CD4-positive, alpha-beta memory T cell (primary cell): ENCODE measurements around the gene PIWIL1. TPM values are rescaled to one million over a fixed set of nuclear protein-coding genes. Genes with fewer than 3 reads are reported as not detected.

Experiments
- CTCF ChIA-PET: fragments of 350-600 bp; sonication (Branson Sonifier 250); formaldehyde crosslinking; loops from one replicate; lab custom pipeline; 2021; ENCODE audit warnings: inconsistent platforms; ENCODE audit not compliant: partially characterized antibody; lab: Charles Lee
- POLR2A ChIA-PET: fragments of 350-600 bp; sonication (Branson Sonifier 250); formaldehyde crosslinking; loops from one replicate; lab custom pipeline; 2021; ENCODE audit not compliant: partially characterized antibody; lab: Charles Lee
- DNase-seq, 5 donors: peaks; one replicate each; pipeline versions ENCODE4 v3.0.0 to v3.0.0-alpha.2; 2020 to 2022; ENCODE audit warnings: mixed read lengths in 1 of 5
- H3K27ac ChIP-seq: one replicate; pipeline ENCODE4 v1.7.0; 2013; ENCODE audit warnings: low read depth, low read length
- H3K27me3 ChIP-seq: 2 replicates; pipeline ENCODE4 v1.7.0; 2013; ENCODE audit warnings: mild to moderate bottlenecking, low read length, moderate library complexity; ENCODE audit not compliant: insufficient read depth
- H3K36me3 ChIP-seq: 2 replicates; pipeline ENCODE4 v1.7.0; 2013; ENCODE audit warnings: mild to moderate bottlenecking, low read length, moderate library complexity; ENCODE audit not compliant: insufficient read depth
- H3K4me1 ChIP-seq: 2 replicates; pipeline ENCODE4 v1.7.0; 2013; ENCODE audit warnings: mild to moderate bottlenecking, low read length, moderate library complexity; ENCODE audit not compliant: insufficient read depth
- H3K4me3 ChIP-seq, 2 donors: one replicate each; pipeline ENCODE4 v1.7.0; 2013; ENCODE audit warnings: low read length in 2 of 2, mild to moderate bottlenecking in 1 of 2
- H3K9me3 ChIP-seq, 2 donors: one replicate each; pipeline ENCODE4 v1.7.0; 2013; ENCODE audit warnings: low read length in 2 of 2, control low read depth in 1 of 2; ENCODE audit not compliant: control insufficient read depth in 1 of 2
- H3K27ac Mint-ChIP-seq, 7 donors: one replicate each; pipeline ENCODE4 v1.8.0; 2020 to 2021; ENCODE audit warnings: mixed read lengths in 7 of 7, mild to moderate bottlenecking in 6 of 7, inconsistent platforms in 3 of 7, moderate library complexity in 3 of 7
- H3K27me3 Mint-ChIP-seq, 2 donors: one replicate each; pipeline ENCODE4 v1.8.0; 2020 to 2021; ENCODE audit warnings: mixed read lengths in 2 of 2
- H3K36me3 Mint-ChIP-seq, 2 donors: one replicate each; pipeline ENCODE4 v1.8.0; 2020 to 2021; ENCODE audit warnings: mixed read lengths in 2 of 2, inconsistent platforms in 1 of 2, mild to moderate bottlenecking in 1 of 2
- H3K4me1 Mint-ChIP-seq, 4 donors: one replicate each; pipeline ENCODE4 v1.8.0; 2020 to 2021; ENCODE audit warnings: mixed read lengths in 4 of 4, mild to moderate bottlenecking in 1 of 4
- H3K4me3 Mint-ChIP-seq, 8 donors: one replicate each; pipeline ENCODE4 v1.8.0; 2020 to 2021; ENCODE audit warnings: mixed read lengths in 8 of 8, mild to moderate bottlenecking in 7 of 8, moderate library complexity in 6 of 8, inconsistent platforms in 3 of 8
- H3K9me3 Mint-ChIP-seq, 8 donors: one replicate each; pipeline ENCODE4 v1.8.0; 2020 to 2021; ENCODE audit warnings: mixed read lengths in 8 of 8, mild to moderate bottlenecking in 5 of 8, inconsistent platforms in 3 of 8, moderate library complexity in 1 of 8
- intact Hi-C: fragments of 100-400 bp; cut with micrococcal nuclease; formaldehyde crosslinking; loops from one replicate; pipeline ENCODE4 v1.15.1; 2023
- polyA plus RNA-seq, 2 donors: library from polyadenylated mRNA; unstranded; fragments of 300-500 nt; fragmentation: Illumina TruSeq; gene quantifications; one replicate each; pipeline ENCODE4 v1.2.3, GENCODE V29; 2021
- total RNA-seq, 2 experiments: library from RNA; stranded (reverse); gene quantifications; one replicate each; pipeline ENCODE4 v1.2.3, GENCODE V29; 2021

The PIWIL1 gene
- total and polyA plus RNA-seq, 4 experiments from 2014 or later = not detected

DNA sequence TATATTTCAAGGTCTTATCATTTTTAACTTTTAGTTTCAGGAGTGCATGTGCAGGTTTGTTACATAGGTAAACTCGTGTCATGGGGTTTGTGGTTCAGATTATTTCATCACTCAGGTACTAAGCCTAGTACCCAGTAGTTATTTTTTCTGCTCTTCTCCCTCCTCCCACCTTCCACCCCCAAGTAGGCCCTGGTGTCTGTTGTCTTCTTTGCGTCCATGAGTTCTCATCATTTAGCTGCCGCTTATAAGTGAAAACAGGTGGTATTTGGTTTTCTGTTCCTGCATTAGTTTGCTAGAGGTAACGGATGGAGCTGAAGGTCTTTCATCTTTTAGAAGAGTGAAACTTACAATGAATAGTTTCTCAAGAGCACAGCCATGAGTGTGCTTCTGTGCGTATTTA, 24.4 kb downstream of the PIWIL1 start:
- H3K36me3 Mint-ChIP-seq = no peaks in the 10 kb centered on the region
- no peak overlapping the region for H3K27ac Mint-ChIP-seq
- Histone ChIP-seq H3K27ac (no peak overlapping the region), H3K36me3 (no peaks in the 10 kb centered on the region), H3K9me3 (no peaks in the 10 kb centered on the region), H3K4me3 (no peak overlapping the region), H3K4me1 (no peaks in the 10 kb centered on the region), H3K27me3 (no peaks in the 10 kb centered on the region)
- H3K4me1 Mint-ChIP-seq = no peaks in the 10 kb centered on the region
- intact Hi-C loops = no loop called here
- POLR2A ChIA-PET = no interaction called here
- peaks cover 2 to 7% of the 10 kb centered on the region in 2 donors for H3K27me3 Mint-ChIP-seq
- no peak for DNase-seq
- H3K9me3 Mint-ChIP-seq = peaks cover 0 to 4% (median 0%) of the 10 kb centered on the region in 8 donors
- no peak overlapping the region for H3K4me3 Mint-ChIP-seq
- CTCF ChIA-PET = no interaction called here

DNA sequence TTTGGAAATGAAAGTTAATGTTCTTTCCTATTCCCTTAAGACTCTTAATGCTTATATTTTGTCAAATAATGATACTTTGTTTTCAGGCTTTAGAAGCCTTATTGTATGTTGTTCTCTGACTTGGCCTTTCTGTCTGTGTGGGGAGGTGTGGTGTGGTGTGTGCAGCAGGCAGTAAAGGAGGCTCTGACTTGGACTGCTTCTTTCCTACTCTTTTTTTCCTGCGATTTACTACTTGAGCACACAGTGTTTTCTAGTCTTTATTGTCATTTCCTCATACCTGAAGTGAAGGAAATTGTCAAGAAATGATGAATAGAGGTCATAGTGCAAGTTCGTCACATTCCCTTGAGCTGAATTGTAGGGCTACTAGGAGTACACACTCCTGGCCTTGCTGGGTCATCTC, 26.9 kb downstream of the PIWIL1 start:
- intact Hi-C loops = no loop called here
- no peaks in the 10 kb centered on the region for H3K9me3 ChIP-seq
- H3K4me1 ChIP-seq = no peaks in the 10 kb centered on the region
- H3K4me3 Mint-ChIP-seq = no peak overlapping the region
- ChIA-PET POLR2A (no interaction called here), CTCF (no interaction called here)
- no peak overlapping the region for H3K27ac ChIP-seq
- H3K27me3 ChIP-seq = no peaks in the 10 kb centered on the region
- no peak overlapping the region for H3K27ac Mint-ChIP-seq
- peaks cover 2 to 5% of the 10 kb centered on the region in 2 donors for H3K27me3 Mint-ChIP-seq
- H3K4me3 ChIP-seq = no peak overlapping the region
- no peaks in the 10 kb centered on the region for H3K4me1 Mint-ChIP-seq
- H3K36me3 Mint-ChIP-seq = no peaks in the 10 kb centered on the region
- peaks cover 0 to 2% (median 0%) of the 10 kb centered on the region in 8 donors for H3K9me3 Mint-ChIP-seq
- no peak for DNase-seq
- no peaks in the 10 kb centered on the region for H3K36me3 ChIP-seq

DNA sequence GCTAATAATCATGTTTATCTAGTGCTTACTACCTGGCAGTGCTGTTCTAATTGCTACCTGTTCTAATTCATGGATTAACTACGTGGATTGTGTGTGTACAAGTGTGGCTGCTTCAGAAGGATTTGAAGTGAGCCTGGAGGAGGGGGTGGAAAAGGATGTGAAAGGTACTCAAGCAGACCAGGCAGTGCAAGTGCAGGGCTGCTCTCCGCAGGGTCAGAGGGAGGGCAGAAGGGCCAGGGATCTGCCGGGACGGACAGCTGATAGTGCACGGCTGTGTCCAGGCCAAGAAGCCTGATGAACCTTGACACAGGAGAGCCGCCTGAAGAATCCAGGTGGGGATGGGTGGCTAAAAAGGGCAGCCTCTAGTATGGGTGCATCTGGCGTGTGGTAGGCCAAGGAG, 28.5 kb downstream of the PIWIL1 start:
- peaks cover 2 to 5% of the 10 kb centered on the region in 2 donors for H3K27me3 Mint-ChIP-seq
- Histone ChIP-seq H3K4me1 (no peaks in the 10 kb centered on the region), H3K36me3 (no peaks in the 10 kb centered on the region), H3K4me3 (no peak overlapping the region), H3K27ac (no peak overlapping the region), H3K9me3 (no peaks in the 10 kb centered on the region), H3K27me3 (no peaks in the 10 kb centered on the region)
- intact Hi-C loops = no loop called here
- H3K9me3 Mint-ChIP-seq = peaks cover 0 to 2% (median 0%) of the 10 kb centered on the region in 8 donors
- no peak overlapping the region for H3K27ac Mint-ChIP-seq
- ChIA-PET CTCF (no interaction called here), POLR2A (no interaction called here)
- H3K4me3 Mint-ChIP-seq = no peak overlapping the region
- H3K4me1 Mint-ChIP-seq = no peaks in the 10 kb centered on the region
- H3K36me3 Mint-ChIP-seq = no peaks in the 10 kb centered on the region
- DNase-seq = no peak

DNA sequence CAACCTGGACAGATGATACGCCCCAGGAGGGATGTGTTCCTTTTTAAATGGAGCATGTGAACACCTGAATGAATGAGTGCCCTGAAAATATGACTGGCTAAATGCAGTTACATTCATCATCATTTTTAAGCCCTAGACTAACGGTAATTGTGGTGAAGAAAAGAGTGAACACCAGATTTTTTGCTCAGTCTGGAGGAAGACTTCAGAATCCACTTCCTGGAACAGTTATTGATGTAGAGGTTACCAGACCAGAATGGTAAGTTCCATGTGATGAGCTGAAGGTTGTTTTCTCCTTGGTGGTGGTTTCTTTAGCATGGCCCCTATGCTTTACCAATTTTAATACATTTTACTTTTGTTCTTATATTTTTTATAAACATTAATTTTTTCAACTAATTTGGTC, 29.3 kb downstream of the PIWIL1 start:
- H3K27me3 Mint-ChIP-seq = peaks cover 2 to 5% of the 10 kb centered on the region in 2 donors
- H3K27ac Mint-ChIP-seq = no peak overlapping the region
- H3K9me3 Mint-ChIP-seq = peaks cover 0 to 2% (median 0%) of the 10 kb centered on the region in 8 donors
- no peaks in the 10 kb centered on the region for H3K36me3 ChIP-seq
- H3K9me3 ChIP-seq = no peaks in the 10 kb centered on the region
- DNase-seq = no peak
- CTCF ChIA-PET = no interaction called here
- H3K27ac ChIP-seq = no peak overlapping the region
- H3K36me3 Mint-ChIP-seq = no peaks in the 10 kb centered on the region
- no peak overlapping the region for H3K4me3 Mint-ChIP-seq
- H3K4me1 ChIP-seq = no peaks in the 10 kb centered on the region
- H3K4me1 Mint-ChIP-seq = no peaks in the 10 kb centered on the region
- intact Hi-C loops = no loop called here
- H3K27me3 ChIP-seq = no peaks in the 10 kb centered on the region
- POLR2A ChIA-PET = no interaction called here
- no peak overlapping the region for H3K4me3 ChIP-seq

DNA sequence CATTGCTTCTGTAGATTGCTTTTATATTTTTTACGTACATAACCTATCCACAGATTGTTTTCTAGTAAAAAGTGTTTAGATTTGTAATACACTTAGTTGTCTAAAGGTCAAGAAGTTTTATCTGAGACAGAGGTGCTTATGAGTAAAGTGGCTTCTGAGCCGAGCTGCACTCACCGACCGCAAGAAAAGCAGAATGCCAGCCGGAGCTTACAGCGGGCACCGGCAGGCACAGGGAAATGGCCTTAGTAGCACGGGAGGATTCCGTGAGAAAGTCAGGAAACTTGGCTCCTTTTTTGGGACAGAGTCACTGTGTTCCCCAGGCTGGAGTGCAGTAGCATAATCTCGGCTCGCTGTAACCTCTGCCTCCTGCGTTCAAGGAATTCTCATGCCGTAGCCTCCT, 29.8 kb downstream of the PIWIL1 start:
- no peaks in the 10 kb centered on the region for H3K4me1 Mint-ChIP-seq
- peaks cover 2 to 5% of the 10 kb centered on the region in 2 donors for H3K27me3 Mint-ChIP-seq
- DNase-seq = no peak
- H3K36me3 ChIP-seq = no peaks in the 10 kb centered on the region
- POLR2A ChIA-PET = no interaction called here
- H3K4me3 ChIP-seq = no peak overlapping the region
- CTCF ChIA-PET = no interaction called here
- no peaks in the 10 kb centered on the region for H3K4me1 ChIP-seq
- H3K27ac ChIP-seq = no peak overlapping the region
- H3K27me3 ChIP-seq = no peaks in the 10 kb centered on the region
- H3K27ac Mint-ChIP-seq = no peak overlapping the region
- no peak overlapping the region for H3K4me3 Mint-ChIP-seq
- intact Hi-C loops = no loop called here
- H3K9me3 Mint-ChIP-seq = peaks cover 0 to 2% (median 0%) of the 10 kb centered on the region in 8 donors
- no peaks in the 10 kb centered on the region for H3K36me3 Mint-ChIP-seq
- no peaks in the 10 kb centered on the region for H3K9me3 ChIP-seq

DNA sequence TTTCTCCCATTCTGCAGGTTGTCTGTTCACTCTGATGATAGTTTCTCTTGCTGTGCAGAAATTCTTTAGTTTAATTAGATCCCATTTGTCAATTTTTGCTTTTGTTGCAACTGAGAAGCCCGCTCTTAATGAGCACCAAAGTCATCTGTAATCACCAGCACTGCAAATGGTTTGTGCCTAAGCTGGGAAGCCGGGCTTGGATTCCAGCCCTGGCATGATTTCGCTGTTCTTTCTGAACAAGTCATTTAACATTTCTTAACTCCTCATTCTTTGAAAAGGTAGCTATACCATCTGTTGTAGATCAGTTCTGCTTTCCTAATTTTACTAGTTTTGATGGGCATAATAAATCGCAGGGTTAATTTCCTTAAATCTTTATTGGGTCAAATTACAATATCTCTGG, 32.1 kb downstream of the PIWIL1 start:
- H3K9me3 ChIP-seq = no peaks in the 10 kb centered on the region
- Mint-ChIP-seq H3K27ac (no peak overlapping the region), H3K27me3 (peaks cover under 1 to 2% of the 10 kb centered on the region in 2 donors), H3K4me3 (no peak overlapping the region), H3K9me3 (peaks cover 0 to 2% (median 0%) of the 10 kb centered on the region in 8 donors), H3K36me3 (no peaks in the 10 kb centered on the region), H3K4me1 (no peaks in the 10 kb centered on the region)
- no peak overlapping the region for H3K27ac ChIP-seq
- POLR2A ChIA-PET = no interaction called here
- intact Hi-C loops = no loop called here
- DNase-seq = no peak
- H3K4me3 ChIP-seq = no peak overlapping the region
- H3K27me3 ChIP-seq = no peaks in the 10 kb centered on the region
- no peaks in the 10 kb centered on the region for H3K4me1 ChIP-seq
- H3K36me3 ChIP-seq = no peaks in the 10 kb centered on the region
- CTCF ChIA-PET = no interaction called here

DNA sequence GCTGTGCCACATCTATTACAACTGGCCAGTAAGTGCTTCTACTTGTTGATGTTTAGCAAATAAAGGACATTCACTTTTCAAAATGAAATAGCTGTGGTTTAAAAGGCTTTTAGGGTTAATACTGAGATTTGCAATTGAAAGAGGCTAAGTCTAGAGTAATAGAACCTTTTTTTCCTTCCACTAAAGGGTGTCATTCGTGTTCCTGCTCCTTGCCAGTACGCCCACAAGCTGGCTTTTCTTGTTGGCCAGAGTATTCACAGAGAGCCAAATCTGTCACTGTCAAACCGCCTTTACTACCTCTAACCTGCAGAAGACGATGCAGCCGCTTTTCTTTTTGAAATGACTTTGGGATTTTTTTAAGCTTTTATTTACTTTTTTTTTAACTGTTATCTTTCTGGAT, 33.6 kb downstream of the PIWIL1 start:
- Histone ChIP-seq H3K4me1 (no peaks in the 10 kb centered on the region), H3K4me3 (no peak overlapping the region), H3K27ac (no peak overlapping the region), H3K9me3 (no peaks in the 10 kb centered on the region), H3K36me3 (no peaks in the 10 kb centered on the region), H3K27me3 (no peaks in the 10 kb centered on the region)
- Mint-ChIP-seq H3K27me3 (peaks cover 0 to 3% of the 10 kb centered on the region in 2 donors), H3K4me1 (no peaks in the 10 kb centered on the region), H3K27ac (no peak overlapping the region), H3K9me3 (peaks cover 0 to 4% (median 0%) of the 10 kb centered on the region in 8 donors), H3K4me3 (no peak overlapping the region), H3K36me3 (no peaks in the 10 kb centered on the region)
- no peak for DNase-seq
- intact Hi-C loops = no loop called here
- POLR2A ChIA-PET = no interaction called here
- CTCF ChIA-PET = no interaction called here

DNA sequence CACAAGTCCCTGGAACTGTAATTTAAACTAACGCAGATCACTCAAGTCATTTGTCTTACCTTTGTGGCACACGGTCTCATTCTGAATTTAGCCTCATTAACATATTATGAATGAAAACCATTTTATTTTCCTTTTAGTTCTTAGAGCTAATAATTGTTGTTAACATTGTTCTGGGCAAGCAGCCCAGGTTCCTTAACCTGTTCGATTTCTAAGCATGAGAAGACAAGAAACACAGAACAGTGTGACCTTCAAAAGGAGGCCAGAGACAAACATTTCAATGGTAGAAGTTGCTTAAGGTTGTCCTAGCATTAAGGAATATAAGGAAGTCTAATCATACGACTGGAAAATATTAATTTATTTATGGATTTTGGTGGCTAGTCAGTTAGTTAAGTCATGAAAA, 35.2 kb downstream of the PIWIL1 start:
- CTCF ChIA-PET = interaction anchor here (0.6 kb wide), 1 partner anchor 10 kb away, joined by 3 read pairs; no protein-coding TSS in a partner anchor
- no peak overlapping the region for H3K4me3 Mint-ChIP-seq
- no peak overlapping the region for H3K27ac Mint-ChIP-seq
- Histone ChIP-seq H3K36me3 (no peaks in the 10 kb centered on the region), H3K4me3 (no peak overlapping the region), H3K9me3 (no peaks in the 10 kb centered on the region), H3K4me1 (no peaks in the 10 kb centered on the region), H3K27ac (no peak overlapping the region), H3K27me3 (no peaks in the 10 kb centered on the region)
- peaks cover 0 to 4% (median 0%) of the 10 kb centered on the region in 8 donors for H3K9me3 Mint-ChIP-seq
- POLR2A ChIA-PET = no interaction called here
- intact Hi-C loops = no loop called here
- H3K36me3 Mint-ChIP-seq = no peaks in the 10 kb centered on the region
- DNase-seq = no peak
- H3K27me3 Mint-ChIP-seq = peaks cover 3% of the 10 kb centered on the region in 2 donors
- H3K4me1 Mint-ChIP-seq = no peaks in the 10 kb centered on the region
